HG02678 (cell line): ENCODE measurements around the gene SLCO6A1.
A peak's percentile ranks its signal among the peaks of the same experiment; 100 is the strongest.
"Not testable (repeated sequence)": the region's sequence is repeated elsewhere in the genome, so short reads cannot be mapped to it uniquely, and the experiment has no call there.

Source experiments
- ATAC-seq: cut with Tn5 transposase; IDR thresholded peaks from one replicate; pipeline ENCODE4 v1.9.1; 2021; ENCODE audit warnings: mild to moderate bottlenecking, moderate library complexity; ENCODE audit not compliant: unreplicated experiment

SLCO6A1 gene

DNA sequence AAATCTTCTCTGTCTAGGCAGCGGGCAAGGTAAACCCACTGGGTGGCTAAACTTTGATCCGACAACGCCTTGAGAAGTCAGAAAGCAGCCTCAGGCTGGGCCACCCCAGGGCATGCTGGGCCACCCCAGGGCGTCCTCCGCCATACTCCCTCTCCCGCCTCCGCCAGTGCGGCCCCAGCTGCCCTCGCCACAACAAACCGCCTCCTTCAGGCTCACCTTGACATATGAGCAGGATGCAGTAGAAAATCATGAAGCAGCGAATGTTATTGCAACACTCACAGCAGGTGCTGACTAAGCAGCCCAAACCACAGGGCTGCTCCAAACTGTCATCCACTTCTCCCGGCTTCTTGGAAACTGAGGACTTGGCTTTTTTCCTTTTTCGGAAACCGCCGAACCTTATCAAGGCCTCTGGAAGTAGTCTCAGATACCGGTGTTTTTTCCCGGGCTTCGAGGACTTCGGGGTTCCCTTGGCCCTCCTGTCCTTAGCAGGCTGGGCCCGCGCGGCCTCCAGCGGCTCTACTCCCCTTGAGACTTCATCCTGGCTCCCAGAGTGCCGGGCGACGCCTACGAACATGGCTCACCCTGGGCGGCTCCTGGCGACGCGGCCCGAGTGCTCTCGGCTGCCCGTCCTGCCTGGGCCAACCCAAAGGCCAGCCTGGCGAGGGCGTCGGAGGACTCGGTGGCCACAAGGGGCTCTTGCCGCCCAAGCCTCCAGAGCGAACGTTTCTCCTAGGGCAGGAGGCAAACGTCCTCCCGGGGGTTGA, at the start of gene SLCO6A1:
SLCO6A1 (minus strand) TSS at position 731 of the 764 bp plus-strand sequence; CDS start at position 574, 157 bp downstream.
- ATAC-seq: no peak

- ATAC-seq: no peak
These were observed 48.6 kb upstream of the SLCO6A1 start for GRCh38 chr5:102547141-102548035.

DNA sequence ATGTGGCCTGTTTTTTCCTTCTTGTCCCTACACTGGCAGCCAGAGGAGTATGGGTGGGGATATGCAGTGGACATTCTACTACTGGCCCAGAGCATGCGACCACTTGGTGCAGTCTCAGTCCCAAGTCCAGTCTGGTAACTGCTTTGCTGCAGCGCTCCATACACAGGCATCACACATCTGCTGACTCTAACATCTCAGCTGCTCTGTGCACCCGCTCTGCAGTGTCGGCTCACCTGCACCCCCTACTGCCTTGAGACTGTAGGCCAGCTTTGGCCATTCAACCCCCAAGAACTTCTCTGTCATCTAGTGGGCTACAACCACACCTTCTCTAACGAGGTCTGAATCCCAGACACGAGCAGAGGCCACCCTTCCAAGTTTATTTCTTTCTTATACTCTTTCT, 46.4 kb upstream of the SLCO6A1 start:
- ATAC-seq: peak; percentile 61

- no peak for ATAC-seq
These were observed 43.3 kb upstream of the SLCO6A1 start for GRCh38 chr5:102542057-102542456.

- no peak for ATAC-seq
These were observed 41.4 kb upstream of the SLCO6A1 start for GRCh38 chr5:102539996-102540728.

DNA sequence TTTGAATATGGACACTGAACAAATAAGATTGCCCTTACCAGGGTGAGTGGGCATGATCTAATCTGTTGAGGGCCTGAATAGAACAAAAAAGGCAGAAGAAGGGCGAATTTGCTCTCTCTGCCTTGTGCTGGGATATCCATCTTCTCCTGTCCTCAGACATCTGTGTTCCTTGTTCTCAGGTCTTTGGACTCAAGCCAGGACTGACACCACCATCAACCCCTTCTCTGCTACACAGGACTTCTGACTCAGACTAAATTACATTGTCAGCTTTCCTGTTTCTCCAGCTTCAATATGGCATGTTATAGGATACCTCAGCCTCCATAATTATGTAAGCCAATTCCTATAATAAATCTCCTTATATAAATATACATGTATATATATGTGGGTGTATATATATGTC, 40.8 kb upstream of the SLCO6A1 start:
- ATAC-seq: no peak

DNA sequence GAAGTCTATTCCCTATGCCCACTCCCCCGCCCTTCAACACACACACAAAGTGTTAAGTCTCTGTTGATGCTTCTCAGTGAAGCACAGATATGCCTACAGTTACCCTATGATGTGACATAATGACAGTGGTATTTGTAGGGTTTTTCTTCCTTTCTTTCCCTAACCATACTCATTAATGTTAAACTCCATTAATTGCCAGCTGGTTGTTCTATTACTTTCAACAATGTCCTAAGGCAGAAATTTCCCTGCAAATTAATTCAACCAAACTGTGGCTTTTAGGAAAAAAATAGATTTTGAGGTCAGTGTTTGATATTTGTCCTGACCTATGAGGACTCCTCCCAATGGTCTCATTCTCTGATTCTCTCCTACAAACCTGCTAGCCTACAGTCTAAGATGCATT, 38.2 kb upstream of the SLCO6A1 start:
- no peak for ATAC-seq

DNA sequence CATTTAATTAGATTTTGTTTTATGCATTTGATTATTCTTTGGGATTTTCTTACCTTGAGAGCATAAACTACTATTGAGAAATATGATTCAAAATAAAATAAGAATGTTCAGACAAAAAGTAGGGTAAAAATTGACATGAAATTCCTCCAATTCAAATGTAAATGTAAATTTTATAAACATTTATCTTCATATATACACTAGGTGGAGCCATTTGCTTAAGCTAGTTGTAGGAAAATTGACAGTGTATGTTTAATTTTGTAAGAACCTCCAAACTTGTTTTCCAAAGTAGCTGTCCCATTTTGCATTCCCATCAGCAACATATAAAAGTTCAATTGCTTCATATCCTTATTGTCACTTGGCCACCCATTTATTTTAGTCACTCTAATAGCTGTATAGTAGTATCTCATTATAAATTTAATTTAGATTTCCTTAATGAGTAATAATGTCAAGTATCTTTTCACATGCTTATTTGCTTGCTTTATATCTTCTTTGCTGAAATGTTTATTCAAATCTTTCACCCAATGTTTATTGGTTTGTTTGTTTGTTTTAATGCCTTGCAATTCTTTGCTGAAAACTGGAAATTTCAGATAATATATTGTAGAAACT, 37.6 kb upstream of the SLCO6A1 start:
- ATAC-seq: no peak

- no peak for ATAC-seq
These were observed 33.3 kb upstream of the SLCO6A1 start for GRCh38 chr5:102532123-102532522.

DNA sequence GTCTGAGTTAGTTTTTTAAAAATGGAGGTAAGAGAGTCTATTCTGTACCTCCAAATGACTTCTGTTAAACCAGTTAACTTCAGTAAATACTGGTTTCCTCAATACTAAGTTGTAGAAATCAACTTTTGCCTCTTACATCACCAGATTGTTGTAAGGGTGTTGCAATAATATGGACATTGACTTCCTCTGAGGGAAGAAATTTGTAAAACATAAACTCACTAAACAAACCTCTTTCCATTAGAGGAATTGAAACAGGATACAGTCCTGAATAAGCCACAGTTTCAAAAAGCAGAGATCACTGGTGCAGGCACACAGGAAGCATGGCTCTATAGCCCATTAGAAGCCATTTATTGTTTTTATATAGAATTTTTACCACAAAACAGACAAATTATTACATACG, 32.7 kb upstream of the SLCO6A1 start:
- ATAC-seq: peak; percentile 88

DNA sequence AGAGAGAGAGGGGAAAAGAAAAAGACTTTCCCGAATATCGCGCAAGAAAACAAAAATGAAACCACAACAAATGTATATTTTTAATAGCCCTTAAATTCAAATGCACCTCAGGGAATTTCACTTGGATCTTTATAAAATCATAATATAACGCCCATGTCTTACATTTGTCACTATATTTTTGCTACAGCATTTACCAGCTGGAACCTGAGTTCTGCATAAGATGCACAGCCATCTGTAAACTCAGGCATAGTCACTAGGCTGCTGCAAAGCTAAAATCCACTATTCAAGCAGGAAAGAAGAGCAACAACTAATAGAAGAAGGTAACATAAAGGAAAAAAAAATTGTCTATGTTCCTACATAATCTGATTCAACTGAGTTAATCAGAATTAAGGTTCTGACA, 30.6 kb upstream of the SLCO6A1 start:
- ATAC-seq: no peak

DNA sequence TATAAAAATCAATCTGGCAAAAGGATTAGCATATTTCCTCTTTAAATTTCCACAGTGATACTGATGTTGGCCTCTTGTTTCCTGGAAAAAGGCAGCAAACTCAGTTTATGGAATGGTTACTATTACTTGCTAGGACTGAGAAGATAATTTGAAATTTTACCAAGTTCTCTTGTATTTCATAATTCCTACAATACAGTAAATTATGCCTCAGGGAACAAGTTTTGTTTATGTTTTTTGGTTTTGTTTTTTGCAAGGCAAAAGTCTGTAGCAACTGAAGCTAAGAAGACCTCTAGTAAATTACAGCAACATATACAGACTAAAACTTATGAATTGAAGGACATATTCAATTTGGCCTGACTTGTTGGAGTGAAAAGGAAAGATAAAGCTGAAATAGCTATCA, 30.2 kb upstream of the SLCO6A1 start:
- ATAC-seq: no peak

GRCh38 chr5:102528600-102528999, 29.8 kb upstream of the SLCO6A1 start:
- ATAC-seq: no peak

DNA sequence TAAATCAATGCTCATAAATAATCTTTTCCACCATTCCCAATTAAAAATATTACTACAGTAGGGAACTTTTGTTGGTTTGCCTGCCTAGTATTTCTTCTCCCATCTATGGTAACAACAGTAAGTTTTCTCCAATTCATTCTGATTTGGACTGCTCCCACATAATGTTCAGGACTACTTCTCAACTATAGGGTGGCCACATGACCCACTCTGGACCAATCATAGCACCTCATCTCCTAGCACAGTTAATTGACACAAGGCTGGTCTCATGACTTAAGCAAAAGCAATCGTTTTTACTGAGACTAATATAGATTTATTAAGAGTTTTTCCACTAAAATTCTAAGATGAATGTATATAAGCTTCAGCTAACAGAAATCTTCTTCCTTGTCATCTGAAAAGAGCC, 28.7 kb upstream of the SLCO6A1 start:
- no peak for ATAC-seq

DNA sequence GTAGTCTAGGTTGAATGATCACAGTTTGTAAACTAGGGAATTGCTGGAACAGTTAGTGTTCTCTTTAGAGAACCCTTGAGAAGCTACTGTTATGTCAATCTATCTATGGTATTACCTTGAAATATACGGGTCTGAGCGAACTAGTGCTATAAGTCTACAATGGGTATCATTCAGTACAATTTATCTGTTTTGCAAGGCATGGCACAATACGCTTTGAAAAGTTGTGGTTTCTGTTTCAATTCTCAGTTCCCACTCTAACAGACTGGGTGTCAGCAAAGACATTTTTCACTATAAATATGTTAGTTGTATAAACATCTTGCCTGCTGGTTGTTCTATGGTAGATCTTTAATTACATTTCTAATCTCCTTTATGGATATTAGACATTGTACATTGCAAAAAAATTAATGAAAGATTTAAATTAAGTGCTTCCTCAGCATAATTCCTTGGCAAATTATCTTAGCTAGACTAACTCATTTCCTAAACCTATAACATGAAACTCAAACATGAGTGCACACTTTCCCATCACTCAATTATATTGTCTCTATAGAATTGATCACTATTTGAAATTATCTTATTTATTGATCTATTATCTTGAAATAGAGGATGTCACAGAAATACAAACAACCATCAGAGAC, 24.9 kb upstream of the SLCO6A1 start:
- ATAC-seq: peak; percentile 100

DNA sequence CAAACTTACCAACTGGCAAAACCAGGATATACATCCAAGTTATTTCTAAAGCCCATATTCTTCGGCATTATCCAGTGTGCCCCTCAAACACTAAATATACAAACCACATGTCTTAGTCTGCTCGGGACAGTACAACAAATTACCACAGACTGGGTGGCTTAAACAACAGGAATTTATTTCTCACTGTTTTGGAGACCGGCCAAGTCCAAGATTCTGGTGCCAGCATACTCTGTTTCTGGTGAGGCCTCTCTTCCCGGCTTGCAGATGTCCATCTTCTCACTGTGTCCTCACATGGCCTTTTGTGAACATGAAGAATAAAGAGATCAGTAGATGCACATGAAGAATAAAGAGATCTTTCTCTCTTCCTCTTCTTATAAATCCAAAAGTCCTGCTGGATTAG, 12.9 kb upstream of the SLCO6A1 start:
- no peak for ATAC-seq

DNA sequence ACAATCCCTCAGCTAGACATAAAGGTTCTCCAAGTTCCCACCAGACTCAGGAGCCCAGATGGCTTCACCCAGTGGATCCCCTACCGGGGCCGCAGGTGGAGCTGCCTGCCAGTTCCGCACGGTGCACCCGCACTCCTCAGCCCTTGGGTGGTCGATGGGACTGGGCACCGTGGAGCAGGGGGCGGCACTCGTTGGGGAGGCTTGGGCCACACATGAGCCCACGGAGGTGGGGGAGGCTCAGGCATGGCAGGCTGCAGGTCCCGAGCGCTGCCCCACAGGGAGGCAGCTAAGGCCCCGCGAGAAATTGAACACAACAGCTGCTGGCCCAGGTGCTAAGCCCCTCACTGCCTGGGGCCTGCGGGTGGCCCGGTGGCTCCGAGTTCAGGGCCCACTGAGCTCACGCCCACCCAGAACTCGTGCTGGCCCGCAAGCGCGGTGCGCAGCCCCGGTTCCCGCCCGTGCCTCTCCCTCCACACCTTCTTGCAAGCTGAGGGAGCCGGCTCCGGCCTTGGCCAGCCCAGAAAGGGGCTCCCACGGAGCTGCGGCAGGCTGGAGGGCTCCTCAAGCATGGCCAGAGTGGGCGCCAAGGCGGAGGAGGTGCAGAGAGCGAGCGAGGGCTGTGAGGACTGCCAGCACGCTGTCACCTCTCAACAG, 7.4 kb downstream of the SLCO6A1 start:
- ATAC-seq: not testable (repeated sequence)

- no peak for ATAC-seq
These were observed 15.1 kb downstream of the SLCO6A1 start for GRCh38 chr5:102483736-102484135.

- ATAC-seq: no peak
These were observed 17.6 kb downstream of the SLCO6A1 start for GRCh38 chr5:102481054-102481715.
